GM18505 (cell line): ENCODE measurements around the gene TBC1D16.

Experiments
- ATAC-seq: cut with Tn5 transposase; IDR thresholded peaks from one replicate; pipeline ENCODE4 v1.9.1; 2021; ENCODE audit not compliant: unreplicated experiment
- POLR2A ChIP-seq: IDR thresholded peaks from 4 replicates; pipeline ENCODE4 v1.6.1; 2011; ENCODE audit warnings: borderline replicate concordance; ENCODE audit not compliant: insufficient read depth, insufficient read length; ENCODE audit errors: extremely low read depth

TBC1D16 gene

DNA sequence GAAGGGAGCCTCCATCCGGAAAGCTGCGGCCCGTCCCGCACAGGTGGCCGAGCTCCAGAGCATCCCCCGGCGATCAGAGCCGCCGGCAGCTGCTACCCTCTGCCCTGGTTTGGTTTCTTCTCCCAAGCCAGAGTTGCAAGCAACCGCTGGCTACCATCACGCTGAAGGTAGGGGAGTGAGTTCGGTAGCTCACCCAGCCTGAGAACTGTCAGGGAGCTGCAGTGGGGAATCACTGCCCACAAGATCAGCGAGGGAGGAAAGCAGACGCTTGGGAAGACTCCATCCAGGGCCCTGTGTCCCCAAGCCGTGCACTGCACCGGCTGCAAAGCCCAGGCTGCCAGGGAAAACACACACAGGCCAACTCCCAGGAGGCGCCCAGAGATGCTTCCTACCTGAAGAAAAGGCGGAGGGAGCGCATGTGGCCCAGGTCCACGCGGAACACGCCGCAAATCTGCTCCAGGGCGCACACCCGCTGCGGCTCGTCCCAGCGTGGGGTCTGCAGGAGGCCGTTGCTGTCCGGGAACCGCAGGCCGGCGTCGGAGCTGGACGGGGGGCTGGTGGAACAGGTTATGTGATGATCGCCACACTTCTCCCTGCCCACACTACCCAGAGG is 83.3 kb downstream of the TBC1D16 start:
- ATAC-seq: no peak
- TF ChIP-seq POLR2A: no peak

DNA sequence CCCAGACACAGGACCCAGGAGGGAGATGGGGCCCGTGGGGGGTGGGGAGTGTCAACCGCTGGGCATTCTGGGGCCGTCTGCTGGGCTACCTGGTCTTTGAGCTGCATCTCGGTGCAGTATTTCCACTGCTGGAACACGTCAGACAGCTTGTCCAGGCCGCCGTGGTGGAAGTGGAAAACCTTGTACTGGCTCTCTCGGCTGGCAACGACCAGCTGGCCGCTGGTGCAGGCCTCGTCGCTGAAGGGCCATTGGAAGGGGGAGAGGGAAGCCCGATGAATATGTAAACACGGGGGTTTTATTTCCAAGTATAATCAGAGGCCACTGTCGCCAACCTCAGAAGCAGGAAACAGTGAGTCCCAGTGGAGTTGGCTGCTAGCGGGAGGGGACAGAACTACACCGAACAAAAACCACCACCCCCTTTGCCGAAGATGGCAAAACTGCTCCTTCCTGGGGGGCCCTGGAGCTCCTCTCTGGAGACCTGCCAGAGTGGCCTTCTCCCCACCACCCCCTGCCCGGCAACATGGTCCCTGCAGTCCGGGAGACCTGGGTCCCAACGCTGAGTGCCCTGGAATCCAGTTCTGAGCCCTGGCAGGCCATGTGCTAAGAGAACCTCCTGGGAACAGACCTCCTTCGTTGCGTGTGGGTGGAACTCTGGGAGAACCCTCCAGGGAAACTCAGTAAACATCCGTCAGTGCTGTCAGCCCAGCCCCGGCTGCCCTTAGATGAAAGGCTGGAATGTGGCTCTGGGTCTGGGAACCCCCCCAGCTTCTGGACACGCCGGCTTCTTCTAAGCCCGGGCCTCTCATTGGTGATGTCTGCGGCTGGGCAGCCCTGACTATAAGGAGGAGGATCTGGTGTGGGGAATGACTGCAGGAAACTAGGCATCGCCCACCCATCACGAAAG is 84.1 kb downstream of the TBC1D16 start:
- TF ChIP-seq POLR2A: no peak
- no peak for ATAC-seq

DNA sequence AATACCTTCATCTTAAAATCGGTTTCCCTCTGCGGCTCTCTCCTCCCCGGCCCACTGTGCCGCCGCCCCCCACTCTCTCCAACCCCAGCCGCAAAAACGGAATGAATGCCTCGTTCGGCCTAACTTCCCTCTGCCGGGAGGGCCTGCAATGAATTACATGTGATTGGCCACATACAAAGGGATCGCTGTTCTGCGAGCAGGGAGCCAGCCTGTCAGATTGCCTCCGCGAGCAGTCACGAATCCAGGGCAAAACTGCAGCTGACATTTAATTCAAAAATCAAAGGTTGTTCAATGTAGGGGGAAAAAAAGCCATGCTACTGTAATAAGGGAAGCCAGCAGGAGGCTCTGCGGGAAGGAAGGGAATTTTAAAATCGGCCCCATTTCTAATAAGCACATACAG is 84.9 kb downstream of the TBC1D16 start:
- TF ChIP-seq POLR2A: no peak
- ATAC-seq: no peak

DNA sequence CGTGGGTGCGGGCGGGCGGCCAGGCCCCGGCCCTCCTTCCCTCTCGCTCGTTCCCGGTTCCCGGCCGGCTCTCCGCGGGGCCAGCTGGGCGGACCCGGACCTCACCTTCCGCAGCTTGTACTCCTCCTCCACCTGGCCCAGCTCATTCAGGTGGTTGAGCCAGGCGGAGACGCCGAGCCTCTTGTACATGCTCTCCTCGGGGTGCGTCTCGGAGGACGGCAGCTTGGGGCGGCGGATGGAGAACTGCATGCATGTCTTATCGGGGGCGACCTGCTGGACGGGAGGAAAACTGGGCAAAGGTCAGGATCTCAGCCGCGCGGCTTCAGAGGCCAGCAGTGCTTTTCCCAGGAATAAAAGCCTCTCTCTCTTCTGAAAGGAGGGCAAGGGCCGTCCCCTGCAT is 85.4 kb downstream of the TBC1D16 start:
- ATAC-seq: no peak
- no peak for TF ChIP-seq POLR2A

DNA sequence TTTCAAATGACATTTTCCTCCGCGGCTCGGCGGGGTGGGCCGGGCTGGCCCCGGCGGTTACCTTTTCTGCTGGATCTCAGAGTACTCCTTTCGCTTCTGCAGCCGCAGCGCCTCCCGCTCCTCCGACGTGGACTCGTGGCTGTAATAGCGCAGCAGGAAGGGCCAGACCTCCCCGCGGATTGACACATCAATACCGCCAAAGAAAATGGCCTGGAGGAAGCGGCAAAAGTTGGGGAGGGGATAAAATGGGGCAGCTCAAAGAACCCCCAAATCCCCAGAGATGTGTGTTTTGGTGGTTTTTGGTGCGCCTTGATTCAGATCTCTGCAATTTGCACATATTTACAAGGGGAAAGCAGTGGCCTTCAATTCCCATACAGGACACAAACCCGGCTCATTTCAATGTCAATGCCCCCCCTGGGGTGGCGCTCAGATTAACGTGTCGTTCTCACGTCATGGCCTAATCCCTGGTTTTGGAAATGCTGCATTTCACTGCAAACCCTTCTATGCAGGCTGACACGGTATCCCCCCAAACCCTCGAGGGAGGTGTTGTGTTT is 85.9 kb downstream of the TBC1D16 start:
- ATAC-seq: no peak
- TF ChIP-seq POLR2A: no peak

DNA sequence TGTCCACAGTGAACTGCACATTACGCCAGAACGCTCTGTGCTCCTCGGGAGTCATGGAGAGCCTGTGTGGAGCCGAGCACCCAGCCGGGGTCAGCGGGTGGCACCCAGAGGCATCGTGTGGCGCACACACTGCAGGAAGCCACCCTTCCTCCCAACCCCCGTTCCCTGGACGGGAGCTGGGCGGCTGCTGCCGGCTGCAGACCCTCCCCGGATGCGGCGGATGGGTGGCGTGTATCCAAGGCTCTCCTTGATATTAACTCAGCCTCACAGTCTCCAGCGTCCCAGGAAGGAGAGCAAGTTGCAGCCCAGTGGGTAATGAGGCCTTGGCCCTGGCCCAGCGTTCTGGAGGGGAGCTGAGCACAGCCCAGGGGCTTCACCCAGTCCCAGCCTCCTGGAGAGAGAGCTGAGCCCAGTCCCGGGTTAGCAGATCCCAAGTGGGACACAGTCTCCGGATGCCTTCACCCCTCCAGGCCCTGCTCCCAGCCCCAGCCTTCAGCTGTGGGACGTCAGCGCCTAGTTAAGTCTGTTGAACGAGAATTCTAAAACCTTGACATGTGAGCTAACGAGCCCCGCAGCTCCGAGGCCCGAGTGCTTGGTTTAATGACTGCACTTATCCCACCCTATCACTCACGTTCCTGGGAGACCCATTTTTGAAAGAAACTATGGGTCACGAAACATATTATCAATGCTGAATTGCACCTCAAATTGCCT is 86.6 kb downstream of the TBC1D16 start:
- ATAC-seq: no peak
- TF ChIP-seq POLR2A: no peak

GRCh38 chr17:79948406-79948944 is 87.2 kb downstream of the TBC1D16 start:
- no peak for ATAC-seq
- TF ChIP-seq POLR2A: no peak

GRCh38 chr17:79947351-79948031 is 88.2 kb downstream of the TBC1D16 start:
- no peak for TF ChIP-seq POLR2A
- ATAC-seq: no peak

DNA sequence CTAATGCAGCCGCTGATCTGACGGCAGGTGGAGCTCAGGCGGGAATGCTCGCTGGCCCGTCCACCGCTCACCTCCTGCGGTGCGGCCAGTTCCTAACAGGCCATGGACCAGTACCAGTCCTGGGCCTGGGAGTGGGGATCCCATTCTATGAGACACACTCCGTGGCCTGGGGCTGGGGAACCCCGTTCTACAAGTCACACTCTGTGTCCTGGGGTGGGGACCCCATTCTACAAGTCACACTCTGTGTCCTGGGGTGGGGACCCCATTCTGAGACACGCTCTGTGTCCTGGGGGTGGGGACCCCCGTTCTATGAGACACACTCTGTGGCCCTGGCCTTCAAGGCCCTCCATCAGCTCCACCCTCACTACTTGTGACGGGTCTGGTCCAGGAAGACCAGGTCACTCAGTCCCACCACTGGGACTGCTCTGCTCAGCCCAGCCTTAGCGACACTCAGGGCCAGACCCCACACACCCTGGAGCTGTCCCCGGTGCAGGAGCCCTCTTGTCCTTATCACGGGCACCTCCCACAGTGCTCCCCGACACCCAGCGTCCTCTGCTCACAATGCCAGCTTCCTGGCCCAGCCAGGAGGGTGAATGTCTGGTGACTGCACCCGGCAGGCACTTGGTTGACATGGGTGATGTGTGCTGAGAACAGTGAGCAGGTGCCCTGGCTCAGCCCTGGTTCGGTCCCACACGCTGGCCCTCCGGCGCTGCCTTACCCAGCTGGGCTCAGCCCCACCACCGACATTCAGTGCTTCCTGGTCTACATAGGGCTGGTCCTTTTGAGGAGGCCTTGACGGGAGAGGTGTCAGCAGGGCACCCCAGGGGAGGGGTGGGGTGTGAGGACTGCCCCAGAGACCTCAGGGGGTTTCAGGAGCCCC is 89.1 kb downstream of the TBC1D16 start:
- no peak for TF ChIP-seq POLR2A
- ATAC-seq: no peak

DNA sequence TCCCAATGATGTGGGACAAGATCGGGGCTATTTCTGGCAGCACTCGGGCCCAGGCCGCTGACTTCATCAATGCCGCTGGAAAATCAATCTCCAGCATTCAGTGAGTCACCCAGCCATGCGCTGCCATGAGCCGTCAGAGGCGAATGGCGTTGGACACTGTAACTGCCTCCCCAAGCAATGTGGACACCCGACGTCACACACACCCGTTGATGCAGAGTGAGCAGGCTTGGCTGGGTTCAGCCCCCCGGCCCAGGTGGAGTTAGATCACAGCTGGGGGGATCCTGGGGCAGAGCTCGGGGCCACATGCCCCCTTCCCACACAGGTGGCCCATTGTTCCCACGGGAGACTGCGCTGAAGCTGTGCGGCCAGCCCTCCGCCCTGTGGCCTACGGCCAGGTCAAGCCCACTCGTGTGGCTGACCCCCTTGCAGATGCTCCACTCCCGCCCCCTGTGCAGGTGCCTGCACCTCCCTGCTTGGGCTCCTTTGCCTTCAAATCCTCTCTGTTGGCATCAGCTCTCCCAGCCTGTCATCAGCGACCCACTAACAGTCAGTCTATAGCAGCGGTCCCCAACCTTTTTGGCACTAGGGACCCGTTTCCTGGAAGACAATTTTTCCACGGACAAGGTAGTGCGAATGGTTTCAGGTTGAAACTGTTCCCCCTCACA is 89.9 kb downstream of the TBC1D16 start:
- TF ChIP-seq POLR2A: no peak
- ATAC-seq: no peak

GRCh38 chr17:79944821-79945391 is 90.8 kb downstream of the TBC1D16 start:
- ATAC-seq: no peak

More at GRCh38 chr17:79944821-79945391, 90.8 kb downstream of the TBC1D16 start:
- TF ChIP-seq POLR2A: no peak
